Kidney (tissue), 14 donors: Measurements from ENCODE around the gene PBX2. TPM values are rescaled to one million over a fixed set of nuclear protein-coding genes. Genes with fewer than 3 reads are reported as not detected.

ENCODE experiments used
- DNase-seq, 5 donors: peaks; one replicate each; pipeline ENCODE4 v3.0.0-alpha.2; 2013 to 2020
- FAIRE-seq: peaks from 2 replicates; lab custom pipeline; 2012; peaks lifted over from hg19 to GRCh38; lab: Jason Lieb, UNC
- H3K27ac ChIP-seq, 2 donors: one replicate each; pipeline ENCODE4 v1.7.0; 2013; ENCODE audit warnings: low read depth in 2 of 2, low read length in 2 of 2, inconsistent platforms in 1 of 2
- H3K27me3 ChIP-seq: one replicate; pipeline ENCODE4 v1.7.1; 2013; ENCODE audit warnings: low read length, inconsistent platforms; ENCODE audit not compliant: control insufficient read depth, insufficient read depth
- H3K36me3 ChIP-seq, 3 donors: one replicate each; pipeline versions ENCODE4 v1.7.0 to v1.7.1; 2013; ENCODE audit warnings: low read length in 3 of 3, control low read depth in 1 of 3, inconsistent platforms in 1 of 3; ENCODE audit not compliant: insufficient read depth in 3 of 3, control insufficient read depth in 2 of 3
- H3K4me1 ChIP-seq, 3 donors: one replicate each; pipeline versions ENCODE4 v1.7.0 to v1.7.1; 2013; ENCODE audit warnings: low read length in 3 of 3, inconsistent platforms in 1 of 3, low read depth in 1 of 3; ENCODE audit not compliant: control insufficient read depth in 2 of 3, insufficient read depth in 2 of 3
- H3K4me3 ChIP-seq, 3 donors: one replicate each; pipeline versions ENCODE4 v1.7.0 to v1.8.1; 2013; ENCODE audit warnings: low read length in 3 of 3, control low read depth in 1 of 3, inconsistent platforms in 1 of 3
- H3K9ac ChIP-seq, 3 donors: one replicate each; pipeline versions ENCODE4 v1.7.0 to v1.7.1; 2013; ENCODE audit warnings: low read length in 3 of 3, control low read depth in 1 of 3, inconsistent platforms in 1 of 3
- H3K9me3 ChIP-seq, 3 donors: one replicate each; pipeline versions ENCODE4 v1.7.0 to v1.7.1; 2013; ENCODE audit warnings: low read length in 3 of 3, control low read depth in 1 of 3, inconsistent platforms in 1 of 3; ENCODE audit not compliant: control insufficient read depth in 2 of 3, insufficient read depth in 1 of 3
- intact Hi-C: fragments of 100-400 bp; cut with DNase I; formaldehyde crosslinking; loops from one replicate; pipeline ENCODE4 v1.11.1; 2022
- polyA plus RNA-seq: library from polyadenylated mRNA; stranded (reverse); fragments of 350-450 nt; fragmentation: Illumina TruSeq; extraction: RNeasy Lipid Tissue Mini Kit (QIAGEN cat#74804); gene quantifications from one replicate; pipeline ENCODE4 v1.2.3, GENCODE V29; 2014; ENCODE audit warnings: low read depth, low replicate concordance; ENCODE audit not compliant: insufficient read depth
- total RNA-seq: library from RNA; stranded (reverse); fragmentation: NEBNext Ultra II Directional; extraction: Animal tissue kit (Norgen Biotek cat#: 25700); gene quantifications from one replicate; pipeline ENCODE4 v1.2.1, GENCODE V29; 2021
- TF ChIP-seq, protein P1 (sequence below): IDR thresholded peaks from 3 replicates; pipeline ENCODE4 v1.5.1; 2012; ENCODE audit warnings: mild to moderate bottlenecking, moderate library complexity, borderline replicate concordance; ENCODE audit not compliant: insufficient read depth; ENCODE audit errors: extremely low read depth
- donor health status: control.
- donor health status: control.
- donor health status: control.
- donor health status: control.
- donor health status: control.
- donor health status: DM: yes; HTN: yes; CAD: no.
- donor health status: Normal renal cell carcinoma (clear cell type).

PBX2 gene
- total and polyA plus RNA-seq, 2 donors from 2014 or later, result 34.6 to 87.3 TPM

DNA sequence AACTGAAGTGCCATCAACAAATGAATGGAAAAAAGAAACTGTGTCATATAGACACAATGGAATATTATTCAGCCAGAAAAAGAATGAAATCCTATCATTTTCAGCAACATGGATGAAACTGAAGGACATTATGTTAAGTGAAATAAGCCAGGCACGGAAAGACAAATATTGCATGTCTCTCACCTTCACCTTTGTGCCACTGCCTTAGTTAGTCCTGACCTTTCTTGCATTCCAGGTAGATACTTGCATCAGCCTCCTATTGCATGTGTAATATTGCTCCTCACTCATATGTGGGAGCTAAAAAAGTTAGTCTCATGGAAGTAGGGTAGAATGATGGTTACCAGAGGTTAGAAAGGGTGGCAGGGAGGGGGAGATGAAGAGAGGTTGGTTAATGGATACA lies 19.0 kb upstream of the PBX2 start:
- H3K36me3 ChIP-seq, result no peaks in the 10 kb centered on the region
- H3K9ac ChIP-seq, result no peak overlapping the region
- H3K9me3 ChIP-seq, result no peaks in the 10 kb centered on the region
- no peak overlapping the region for H3K4me3 ChIP-seq
- intact Hi-C loops, result no loop called here
- H3K27me3 ChIP-seq, result no peaks in the 10 kb centered on the region
- TF ChIP-seq, protein P1, sequence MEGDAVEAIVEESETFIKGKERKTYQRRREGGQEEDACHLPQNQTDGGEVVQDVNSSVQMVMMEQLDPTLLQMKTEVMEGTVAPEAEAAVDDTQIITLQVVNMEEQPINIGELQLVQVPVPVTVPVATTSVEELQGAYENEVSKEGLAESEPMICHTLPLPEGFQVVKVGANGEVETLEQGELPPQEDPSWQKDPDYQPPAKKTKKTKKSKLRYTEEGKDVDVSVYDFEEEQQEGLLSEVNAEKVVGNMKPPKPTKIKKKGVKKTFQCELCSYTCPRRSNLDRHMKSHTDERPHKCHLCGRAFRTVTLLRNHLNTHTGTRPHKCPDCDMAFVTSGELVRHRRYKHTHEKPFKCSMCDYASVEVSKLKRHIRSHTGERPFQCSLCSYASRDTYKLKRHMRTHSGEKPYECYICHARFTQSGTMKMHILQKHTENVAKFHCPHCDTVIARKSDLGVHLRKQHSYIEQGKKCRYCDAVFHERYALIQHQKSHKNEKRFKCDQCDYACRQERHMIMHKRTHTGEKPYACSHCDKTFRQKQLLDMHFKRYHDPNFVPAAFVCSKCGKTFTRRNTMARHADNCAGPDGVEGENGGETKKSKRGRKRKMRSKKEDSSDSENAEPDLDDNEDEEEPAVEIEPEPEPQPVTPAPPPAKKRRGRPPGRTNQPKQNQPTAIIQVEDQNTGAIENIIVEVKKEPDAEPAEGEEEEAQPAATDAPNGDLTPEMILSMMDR, result no peak
- FAIRE-seq (no peak), DNase-seq (no peak)
- H3K27ac ChIP-seq, result no peak overlapping the region
- no peaks in the 10 kb centered on the region for H3K4me1 ChIP-seq

DNA sequence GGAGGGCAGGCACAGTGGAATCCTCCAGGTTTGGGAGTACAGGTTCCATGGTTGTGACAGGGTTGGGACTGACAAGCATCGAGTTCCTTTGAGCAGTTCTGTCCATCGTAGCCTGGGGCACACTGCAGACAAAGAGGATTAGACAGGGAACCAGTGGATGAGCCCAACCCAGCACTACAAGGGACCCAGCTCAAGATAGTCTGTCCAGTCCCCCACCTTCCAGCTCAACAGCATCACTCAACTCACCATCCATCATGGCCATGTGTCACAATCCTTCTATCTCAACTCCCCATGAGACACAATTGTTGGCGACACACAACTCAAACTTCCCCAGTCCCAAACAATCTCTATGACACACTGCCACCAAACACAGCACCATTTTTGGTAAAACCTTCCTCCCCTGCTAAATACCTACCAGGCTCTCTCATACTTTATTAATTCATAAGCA lies 14.3 kb upstream of the PBX2 start:
- H3K36me3 ChIP-seq, result no peaks in the 10 kb centered on the region
- FAIRE-seq, result no peak
- intact Hi-C loops, result no loop called here

DNA sequence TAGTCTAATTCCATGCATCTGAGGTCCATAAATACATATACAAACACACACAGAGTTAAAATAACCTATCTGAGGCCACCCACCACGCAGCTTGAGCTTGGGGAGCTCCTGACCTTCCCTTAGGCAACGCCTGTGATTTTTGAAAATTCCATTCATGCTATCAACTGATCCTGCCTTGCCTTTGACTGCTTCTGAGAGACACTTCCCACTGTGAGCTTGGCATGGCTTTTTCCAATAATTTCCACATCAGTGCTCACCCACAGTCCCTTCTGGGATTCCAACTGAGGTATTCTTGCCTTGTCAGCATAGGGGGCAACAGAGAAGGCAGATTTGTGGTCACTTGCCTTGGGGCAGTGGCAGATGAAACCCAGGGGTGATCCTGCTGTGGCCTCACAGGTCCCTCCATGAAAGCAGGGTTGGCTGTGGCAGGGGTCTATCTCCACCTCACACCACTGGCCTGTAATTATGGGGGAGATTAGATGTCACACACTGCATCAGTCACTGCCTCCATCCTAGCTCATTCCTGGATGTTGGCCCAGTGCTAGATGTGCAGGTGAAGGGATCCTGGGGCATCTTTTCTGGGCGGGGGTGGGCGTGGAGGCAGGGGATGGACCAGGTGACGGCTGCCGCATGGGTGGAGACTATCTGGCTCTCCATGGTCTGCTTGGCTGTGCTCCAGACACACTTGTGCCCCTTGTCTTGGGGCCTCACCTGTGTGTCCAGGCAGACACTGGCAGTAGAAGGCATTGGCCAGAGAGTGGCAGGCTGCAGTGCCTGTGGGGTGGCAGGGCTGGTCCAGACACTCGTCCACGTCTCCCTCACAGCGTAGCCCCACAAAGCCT lies 13.6 kb upstream of the PBX2 start:
- H3K9me3 ChIP-seq, result no peaks in the 10 kb centered on the region
- H3K4me3 ChIP-seq, result no peak overlapping the region
- no peak overlapping the region for H3K27ac ChIP-seq
- FAIRE-seq (no peak), DNase-seq (peak; percentile 23 to 54 (median 49))
- TF ChIP-seq, protein P1, result no peak
- no peaks in the 10 kb centered on the region for H3K4me1 ChIP-seq
- H3K9ac ChIP-seq, result no peak overlapping the region
- H3K36me3 ChIP-seq, result no peaks in the 10 kb centered on the region
- intact Hi-C loops, result no loop called here
- no peaks in the 10 kb centered on the region for H3K27me3 ChIP-seq

More for the DNA sequence above, 14.3 kb upstream of the PBX2 start:
- Histone ChIP-seq H3K27me3 (no peaks in the 10 kb centered on the region), H3K4me3 (no peak overlapping the region), H3K9me3 (no peaks in the 10 kb centered on the region), H3K9ac (no peak overlapping the region), H3K4me1 (no peaks in the 10 kb centered on the region), H3K27ac (no peak overlapping the region)
- TF ChIP-seq, protein P1, result no peak
- DNase-seq, result no peak
